HEK293T (cell line): Measurements from ENCODE around the gene PHKB.

Experiments used
- ARNT ChIP-seq: fragments of 450-650 bp; IDR thresholded peaks from 2 replicates; pipeline ENCODE4 v1.6.1; 2017; ENCODE audit warnings: mild to moderate bottlenecking
- BHLHE40 ChIP-seq: fragments of 450-650 bp; IDR thresholded peaks from 2 replicates; pipeline ENCODE4 v1.6.1; 2016; ENCODE audit warnings: mild to moderate bottlenecking, moderate library complexity, borderline replicate concordance
- CTBP1 ChIP-seq: fragments of 450-650 bp; IDR thresholded peaks from 2 replicates; pipeline ENCODE4 v1.6.1; 2016; ENCODE audit warnings: borderline replicate concordance
- ELF4 ChIP-seq: fragments of 450-650 bp; IDR thresholded peaks from 2 replicates; pipeline ENCODE4 v1.6.1; 2017; ENCODE audit warnings: antibody characterized with exemption
- FOXA1 ChIP-seq: fragments of 450-650 bp; IDR thresholded peaks from 2 replicates; pipeline ENCODE4 v1.6.1; 2016; ENCODE audit warnings: mild to moderate bottlenecking
- FOXK2 ChIP-seq: fragments of 450-650 bp; IDR thresholded peaks from 2 replicates; pipeline ENCODE4 v1.6.1; 2016; ENCODE audit warnings: mild to moderate bottlenecking
- FOXM1 ChIP-seq: fragments of 450-650 bp; IDR thresholded peaks from 2 replicates; pipeline ENCODE4 v1.6.1; 2017; ENCODE audit warnings: mild to moderate bottlenecking, borderline replicate concordance
- HDGF ChIP-seq: fragments of 450-650 bp; IDR thresholded peaks from 2 replicates; pipeline ENCODE4 v1.6.1; 2017; ENCODE audit warnings: antibody characterized with exemption, borderline replicate concordance
- LEF1 ChIP-seq: fragments of 450-650 bp; IDR thresholded peaks from 2 replicates; pipeline ENCODE4 v1.6.1; 2017; ENCODE audit warnings: mild to moderate bottlenecking, borderline replicate concordance
- PKNOX1 ChIP-seq: fragments of 450-650 bp; IDR thresholded peaks from 2 replicates; pipeline ENCODE4 v1.6.1; 2016
- SP1 ChIP-seq: fragments of 450-650 bp; IDR thresholded peaks from 2 replicates; pipeline ENCODE4 v1.6.1; 2017
- SUZ12 ChIP-seq: fragments of 450-650 bp; IDR thresholded peaks from 2 replicates; pipeline ENCODE4 v1.6.1; 2016; ENCODE audit warnings: mild to moderate bottlenecking
- TARDBP ChIP-seq: fragments of 450-650 bp; IDR thresholded peaks from 2 replicates; pipeline ENCODE4 v1.6.1; 2016
- ZNF384 ChIP-seq: fragments of 450-650 bp; IDR thresholded peaks from 2 replicates; pipeline ENCODE4 v1.6.1; 2016

GRCh38 chr16:47538472-47538871 lies 77.3 kb downstream of the PHKB start:
- no peak for TF ChIP-seq BHLHE40
- no peak for TF ChIP-seq FOXK2
- TF ChIP-seq CTBP1, result no peak
- TF ChIP-seq FOXM1, result no peak
- TF ChIP-seq LEF1, result no peak
- no peak for TF ChIP-seq ELF4
- TF ChIP-seq SP1, result no peak
- no peak for TF ChIP-seq ARNT
- no peak for TF ChIP-seq PKNOX1
- no peak for TF ChIP-seq FOXA1
- no peak for TF ChIP-seq SUZ12
- TF ChIP-seq TARDBP, result no peak
- no peak for TF ChIP-seq HDGF
- TF ChIP-seq ZNF384, result no peak
